Naive thymus-derived CD8-positive, alpha-beta T cell (primary cell): ENCODE measurements around the gene ZFHX3. TPM values are rescaled to one million over a fixed set of nuclear protein-coding genes. Genes with fewer than 3 reads are reported as not detected.
A peak's percentile ranks its signal among the peaks of the same experiment; 100 is the strongest.
"Not testable (repeated sequence)": the region's sequence is repeated elsewhere in the genome, so short reads cannot be mapped to it uniquely, and the experiment has no call there.

Experiments
- ATAC-seq, 2 donors: fragments of 150-1000 bp; cut with Tn5 transposase in 1 of 2; sonication (Bioruptor Pico), chemical (Tn5 transposase) in 1 of 2; 1 replicate in 1 of 2; 2 replicates in 1 of 2; pipeline ENCODE4 v1.10.0; 2021; ENCODE audit warnings: mild to moderate bottlenecking in 2 of 2, moderate library complexity in 2 of 2
- POLR2A ChIA-PET: fragments of 350-600 bp; sonication (Branson Sonifier 250); formaldehyde crosslinking; loops from one replicate; lab custom pipeline; 2021; ENCODE audit warnings: antibody characterized with exemption; lab: Charles Lee
- DNase-seq, 10 donors: peaks; one replicate each; pipeline versions ENCODE4 v3.0.0 to v3.0.0-alpha.2; 2020 to 2022
- H3K27ac Mint-ChIP-seq, 10 donors: one replicate each; pipeline ENCODE4 v1.8.0; 2020 to 2022; ENCODE audit warnings: mild to moderate bottlenecking in 10 of 10, mixed read lengths in 10 of 10, moderate library complexity in 4 of 10, inconsistent platforms in 1 of 10
- H3K27me3 Mint-ChIP-seq, 5 donors: one replicate each; pipeline ENCODE4 v1.8.0; 2021 to 2022; ENCODE audit warnings: mixed read lengths in 5 of 5
- H3K36me3 Mint-ChIP-seq, 3 donors: one replicate each; pipeline ENCODE4 v1.8.0; 2020 to 2022; ENCODE audit warnings: mixed read lengths in 3 of 3, mild to moderate bottlenecking in 2 of 3, inconsistent platforms in 1 of 3
- H3K4me1 Mint-ChIP-seq, 4 donors: one replicate each; pipeline ENCODE4 v1.8.0; 2021 to 2022; ENCODE audit warnings: mixed read lengths in 4 of 4
- H3K4me3 Mint-ChIP-seq, 10 donors: one replicate each; pipeline ENCODE4 v1.8.0; 2020 to 2022; ENCODE audit warnings: mild to moderate bottlenecking in 10 of 10, mixed read lengths in 10 of 10, moderate library complexity in 6 of 10, inconsistent platforms in 1 of 10
- H3K9me3 Mint-ChIP-seq, 9 donors: one replicate each; pipeline ENCODE4 v1.8.0; 2020 to 2022; ENCODE audit warnings: mixed read lengths in 9 of 9, mild to moderate bottlenecking in 3 of 9, inconsistent platforms in 1 of 9, moderate library complexity in 1 of 9
- polyA plus RNA-seq, 3 donors: library from polyadenylated mRNA; unstranded; fragments of 300-500 nt; fragmentation: Illumina TruSeq; gene quantifications; one replicate each; pipeline ENCODE4 v1.2.3, GENCODE V29; 2021
- total RNA-seq, 8 experiments: library from RNA in 2 of 8; stranded (reverse) in 2 of 8; gene quantifications; one replicate each; pipeline ENCODE4 v1.2.3 and lab custom pipeline; 2021 to 2026

Gene ZFHX3
- total and polyA plus RNA-seq, 5 experiments from 2014 or later = 0.05 to 0.38 (median 0.34) TPM; not detected in 2

DNA sequence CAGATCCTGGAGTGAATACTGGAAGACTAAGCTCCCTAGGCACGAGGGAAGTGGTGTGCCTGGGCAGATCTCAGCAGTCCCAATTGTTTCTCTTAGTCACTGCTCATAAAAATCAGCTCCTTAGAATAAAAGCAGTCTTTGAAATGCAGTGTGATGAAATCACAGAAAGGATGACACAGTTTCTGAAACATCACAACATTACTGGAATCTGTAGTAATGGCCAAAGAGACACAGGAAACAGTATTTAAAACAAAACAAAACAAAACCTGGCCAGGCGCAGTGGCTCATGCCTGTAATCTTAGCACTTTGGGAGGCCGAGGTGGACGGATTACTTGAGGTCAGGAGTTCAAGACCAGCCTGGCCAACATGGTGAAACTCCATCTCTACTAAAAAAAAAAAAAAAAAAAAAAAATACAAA is 34.7 kb upstream of the ZFHX3 start:
- ATAC-seq, H3K9me3 Mint-ChIP-seq, H3K4me3 Mint-ChIP-seq, H3K27ac Mint-ChIP-seq, POLR2A ChIA-PET, H3K36me3 Mint-ChIP-seq, DNase-seq: not testable (repeated sequence)
- Mint-ChIP-seq H3K4me1 (peaks cover 0 to 11% (median 0%) of the 10 kb centered on the region in 4 donors), H3K27me3 (peaks cover 8 to 15% (median 9%) of the 10 kb centered on the region in 5 donors)

DNA sequence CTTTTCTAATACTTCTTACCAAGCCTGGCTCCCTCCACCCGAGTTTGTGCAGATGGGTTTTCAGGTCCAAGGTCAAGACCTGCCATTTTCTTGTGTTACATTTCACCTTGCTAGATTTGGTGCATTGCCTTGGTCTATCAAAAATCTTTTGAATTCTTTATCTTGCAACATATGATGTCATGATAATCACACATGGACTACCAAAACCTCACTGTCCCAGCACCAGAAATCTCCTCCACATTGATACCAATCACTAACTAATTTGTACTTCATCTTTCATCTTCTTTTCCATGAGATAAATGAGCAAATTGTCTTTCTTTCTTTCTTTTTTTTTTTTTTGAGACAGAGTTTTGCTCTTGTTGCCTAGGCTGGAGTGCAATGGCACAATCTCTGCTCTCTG is 33.0 kb upstream of the ZFHX3 start:
- Mint-ChIP-seq H3K4me3 (no peak overlapping the region), H3K4me1 (peaks cover 0 to 8% (median 0%) of the 10 kb centered on the region in 4 donors), H3K36me3 (peaks cover 0 to 5% (median 0%) of the 10 kb centered on the region in 3 donors), H3K27me3 (peaks cover 7 to 19% (median 9%) of the 10 kb centered on the region in 5 donors), H3K9me3 (peaks cover 0 to 7% (median 0%) of the 10 kb centered on the region in 9 donors), H3K27ac (no peak overlapping the region)
- ATAC-seq = no peak
- POLR2A ChIA-PET = no interaction called here
- DNase-seq = no peak

DNA sequence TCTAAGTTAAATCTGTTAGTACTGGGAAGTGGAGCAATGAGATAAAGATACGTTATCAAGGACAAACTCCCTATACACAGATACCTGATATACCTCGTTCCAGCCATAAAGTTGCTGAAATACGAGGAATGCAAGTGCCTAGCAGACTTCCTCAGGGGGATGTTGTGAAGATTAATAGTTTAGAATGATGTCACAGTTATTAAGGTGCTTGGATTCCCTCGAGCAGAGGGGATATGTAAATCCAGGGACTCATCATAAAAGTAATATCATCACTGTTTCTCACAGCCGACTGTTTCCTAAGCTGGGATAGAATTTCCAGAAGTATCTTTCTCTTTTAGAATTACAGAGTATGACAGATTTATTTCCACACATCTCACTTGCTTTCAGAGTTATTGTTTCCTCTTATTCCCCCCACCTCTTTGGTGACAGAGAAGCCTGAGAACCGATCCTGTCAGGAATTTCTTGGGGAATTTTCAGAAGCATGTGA is 28.4 kb upstream of the ZFHX3 start:
- DNase-seq = no peak
- peaks cover 0 to 2% (median 0%) of the 10 kb centered on the region in 9 donors for H3K9me3 Mint-ChIP-seq
- POLR2A ChIA-PET = no interaction called here
- no peaks in the 10 kb centered on the region for H3K36me3 Mint-ChIP-seq
- H3K4me3 Mint-ChIP-seq = no peak overlapping the region
- peaks cover 4 to 21% (median 10%) of the 10 kb centered on the region in 5 donors for H3K27me3 Mint-ChIP-seq
- no peak overlapping the region for H3K27ac Mint-ChIP-seq
- peaks cover 0 to 3% (median under 1%) of the 10 kb centered on the region in 4 donors for H3K4me1 Mint-ChIP-seq
- ATAC-seq = no peak

DNA sequence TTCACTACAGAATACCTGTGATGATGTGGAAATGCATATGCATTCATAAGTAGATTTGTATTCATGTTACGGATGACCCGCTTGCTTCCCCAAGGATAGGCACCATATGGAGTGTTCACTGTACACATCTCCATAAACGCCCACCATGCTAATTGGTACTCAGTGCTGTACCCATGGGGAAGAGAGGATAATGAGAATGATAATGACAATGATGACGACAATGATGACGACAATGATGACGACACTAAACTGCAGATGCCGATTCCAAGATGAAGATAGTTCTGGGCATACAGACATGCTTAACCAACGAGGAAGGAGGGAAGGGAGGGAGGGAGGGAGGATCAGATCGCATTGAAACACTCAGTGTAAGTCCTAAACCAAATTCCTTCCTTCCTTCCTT is 26.5 kb upstream of the ZFHX3 start:
- POLR2A ChIA-PET = no interaction called here
- Mint-ChIP-seq H3K4me3 (no peak overlapping the region), H3K4me1 (peaks cover 0 to 15% (median 3%) of the 10 kb centered on the region in 4 donors), H3K27me3 (peaks cover 16 to 29% (median 26%) of the 10 kb centered on the region in 5 donors), H3K36me3 (no peaks in the 10 kb centered on the region), H3K27ac (no peak overlapping the region), H3K9me3 (no peaks in the 10 kb centered on the region)
- ATAC-seq = no peak
- no peak for DNase-seq

DNA sequence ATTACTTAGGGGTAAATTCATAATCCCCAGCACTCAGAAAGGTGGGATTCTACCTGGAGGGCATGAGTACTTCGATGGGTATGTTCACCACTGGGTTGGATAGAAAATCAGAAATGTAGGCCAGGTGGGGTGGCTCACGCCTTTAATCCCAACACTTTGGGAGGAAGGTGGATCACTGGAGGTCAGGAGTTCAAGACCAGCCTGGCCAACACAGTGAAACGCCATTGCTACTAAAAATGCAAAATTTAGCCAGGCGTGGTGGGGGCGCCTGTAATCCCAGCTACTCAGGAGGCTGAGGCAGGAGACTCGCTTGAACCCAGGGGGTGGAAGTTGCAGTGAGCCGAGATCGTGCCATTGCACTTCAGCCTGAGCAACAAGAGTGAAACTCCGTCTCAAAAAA is 24.1 kb upstream of the ZFHX3 start:
- POLR2A ChIA-PET, H3K9me3 Mint-ChIP-seq, DNase-seq, H3K4me3 Mint-ChIP-seq, H3K36me3 Mint-ChIP-seq, H3K27ac Mint-ChIP-seq, ATAC-seq: not testable (repeated sequence)
- peaks cover 32 to 50% (median 38%) of the 10 kb centered on the region in 5 donors for H3K27me3 Mint-ChIP-seq
- peaks cover 0 to 15% (median 3%) of the 10 kb centered on the region in 4 donors for H3K4me1 Mint-ChIP-seq

DNA sequence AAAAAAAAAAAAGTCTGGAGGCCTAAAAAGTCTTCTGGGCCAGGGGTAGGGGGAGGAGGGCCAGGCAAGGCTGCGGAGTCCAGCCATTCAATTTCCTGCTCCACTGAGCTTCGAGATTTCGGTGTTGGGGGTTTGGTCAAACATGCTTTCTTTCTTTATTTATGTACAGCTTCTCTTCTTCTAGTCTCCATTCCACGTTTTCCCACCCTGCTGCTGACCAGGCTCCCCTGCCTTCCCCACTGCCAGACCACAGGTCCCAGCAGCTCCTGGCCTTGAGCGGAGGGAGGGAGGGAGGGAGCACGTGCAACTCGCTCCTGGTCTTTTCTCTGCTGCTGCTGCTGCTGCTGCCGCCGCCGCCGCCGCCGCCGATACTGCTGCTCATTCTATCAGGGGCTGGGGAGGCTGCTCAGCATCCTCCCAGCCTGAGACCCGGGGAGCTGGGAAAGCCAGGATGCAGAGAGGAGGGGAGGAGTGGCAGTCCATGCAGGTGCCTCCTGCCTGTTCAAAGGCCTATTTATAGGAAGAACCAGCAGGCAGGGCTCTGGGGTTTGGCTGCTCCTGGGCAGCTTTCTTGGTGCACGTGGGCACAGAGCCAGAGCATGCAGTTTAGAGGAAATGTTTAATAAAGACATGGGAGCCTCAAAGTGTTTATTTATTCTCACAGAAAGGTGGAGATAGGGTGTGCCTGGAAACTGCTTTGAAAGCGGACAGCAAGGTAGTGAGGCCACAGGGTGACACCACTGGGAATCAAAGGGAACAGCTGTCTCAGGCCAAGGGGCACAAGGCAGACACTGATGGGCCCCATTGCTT is 23.4 kb upstream of the ZFHX3 start:
- Mint-ChIP-seq H3K27me3 (peaks cover 32 to 52% (median 38%) of the 10 kb centered on the region in 5 donors), H3K4me1 (peaks cover 0 to 15% (median 3%) of the 10 kb centered on the region in 4 donors), H3K27ac (peak overlapping the region in 1 of 10 donors; percentile 40), H3K9me3 (no peaks in the 10 kb centered on the region), H3K36me3 (no peaks in the 10 kb centered on the region), H3K4me3 (peak overlapping the region in 6 of 10 donors; percentile 13 to 50 (median 41))
- POLR2A ChIA-PET = no interaction called here
- ATAC-seq (no peak), DNase-seq (no peak)

DNA sequence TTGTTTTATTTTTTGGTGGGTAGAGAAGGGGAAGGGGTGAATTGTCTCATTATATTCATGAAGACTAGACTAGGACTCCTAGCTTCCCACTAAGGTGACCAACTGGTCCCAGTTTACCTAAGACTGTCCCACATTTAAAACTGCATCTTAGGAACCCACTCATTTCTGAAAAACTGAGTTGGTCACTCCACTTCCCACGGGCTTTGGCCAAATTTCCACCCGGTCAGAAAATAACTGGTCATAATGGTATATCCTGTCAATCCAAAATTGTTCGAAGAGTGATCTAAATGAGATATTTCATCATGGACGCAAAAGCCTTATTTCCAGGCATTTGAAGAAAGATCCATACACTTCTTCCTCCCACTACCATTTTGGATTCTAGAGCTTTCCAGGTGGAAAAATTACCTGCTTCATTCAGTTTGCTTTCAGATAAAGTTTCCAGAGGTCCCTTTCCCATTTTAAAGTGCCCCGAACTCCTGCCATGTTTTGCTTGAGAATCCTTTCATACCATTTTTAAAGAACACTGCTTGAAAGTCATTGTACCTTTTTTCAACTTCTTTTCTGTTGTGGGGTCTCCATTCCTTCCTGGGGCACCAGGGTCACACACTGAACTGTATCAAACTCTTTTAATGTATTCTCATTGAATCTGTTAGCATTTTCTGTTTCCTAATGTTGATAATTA is 21.8 kb upstream of the ZFHX3 start:
- ATAC-seq (no peak), DNase-seq (no peak)
- POLR2A ChIA-PET = no interaction called here
- Mint-ChIP-seq H3K36me3 (no peaks in the 10 kb centered on the region), H3K4me3 (peak overlapping the region in 3 of 10 donors; percentile 7 to 43 (median 12)), H3K4me1 (peaks cover 0 to 24% (median 5%) of the 10 kb centered on the region in 4 donors), H3K27me3 (peaks cover 35 to 65% (median 50%) of the 10 kb centered on the region in 5 donors), H3K27ac (no peak overlapping the region), H3K9me3 (no peaks in the 10 kb centered on the region)

DNA sequence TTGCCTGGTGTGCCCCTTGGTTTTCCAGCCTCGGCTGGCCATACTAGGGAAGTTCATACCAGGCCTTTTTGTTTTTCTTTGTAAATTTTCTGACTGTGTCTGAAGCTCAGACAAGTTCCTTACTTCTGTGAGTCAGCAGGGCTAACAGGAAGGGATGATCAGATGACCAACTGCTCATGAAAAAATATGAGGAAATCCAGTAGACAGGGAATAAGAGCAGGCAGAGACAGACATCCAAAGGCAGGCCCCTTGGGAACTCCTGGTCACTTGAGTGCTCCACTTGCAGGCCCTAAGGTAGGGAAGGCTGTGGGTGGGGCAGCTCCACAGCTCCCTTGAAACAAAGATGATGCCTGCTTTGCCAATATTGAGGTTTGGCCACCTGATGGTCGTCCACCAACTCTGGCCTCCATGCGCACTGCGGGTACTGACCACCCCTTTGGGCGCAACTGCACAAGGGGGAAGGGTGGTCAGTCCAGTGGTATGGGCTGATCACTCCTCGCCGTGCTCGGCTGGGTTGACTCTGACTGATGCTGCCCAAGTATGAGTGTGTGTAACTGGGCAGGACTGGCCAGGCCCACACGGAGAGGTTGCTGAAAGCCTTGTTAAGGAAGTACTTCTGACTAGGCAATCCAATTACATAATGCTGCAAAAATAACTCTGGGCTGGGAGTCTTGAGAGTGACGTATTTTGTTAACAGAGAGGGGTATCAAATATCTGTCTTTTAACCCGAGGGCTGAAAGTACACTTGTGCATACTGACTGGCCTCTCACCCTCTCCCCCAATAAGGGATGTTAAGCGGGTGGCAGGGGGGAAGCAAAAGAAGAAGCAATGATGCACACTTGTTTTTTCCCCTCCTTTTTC is 20.8 kb upstream of the ZFHX3 start:
- Mint-ChIP-seq H3K27me3 (peaks cover 37 to 71% (median 60%) of the 10 kb centered on the region in 5 donors), H3K9me3 (no peaks in the 10 kb centered on the region), H3K27ac (no peak overlapping the region), H3K4me1 (peaks cover 0 to 32% (median 5%) of the 10 kb centered on the region in 4 donors), H3K4me3 (no peak overlapping the region), H3K36me3 (no peaks in the 10 kb centered on the region)
- no peak for ATAC-seq
- POLR2A ChIA-PET = no interaction called here
- no peak for DNase-seq

DNA sequence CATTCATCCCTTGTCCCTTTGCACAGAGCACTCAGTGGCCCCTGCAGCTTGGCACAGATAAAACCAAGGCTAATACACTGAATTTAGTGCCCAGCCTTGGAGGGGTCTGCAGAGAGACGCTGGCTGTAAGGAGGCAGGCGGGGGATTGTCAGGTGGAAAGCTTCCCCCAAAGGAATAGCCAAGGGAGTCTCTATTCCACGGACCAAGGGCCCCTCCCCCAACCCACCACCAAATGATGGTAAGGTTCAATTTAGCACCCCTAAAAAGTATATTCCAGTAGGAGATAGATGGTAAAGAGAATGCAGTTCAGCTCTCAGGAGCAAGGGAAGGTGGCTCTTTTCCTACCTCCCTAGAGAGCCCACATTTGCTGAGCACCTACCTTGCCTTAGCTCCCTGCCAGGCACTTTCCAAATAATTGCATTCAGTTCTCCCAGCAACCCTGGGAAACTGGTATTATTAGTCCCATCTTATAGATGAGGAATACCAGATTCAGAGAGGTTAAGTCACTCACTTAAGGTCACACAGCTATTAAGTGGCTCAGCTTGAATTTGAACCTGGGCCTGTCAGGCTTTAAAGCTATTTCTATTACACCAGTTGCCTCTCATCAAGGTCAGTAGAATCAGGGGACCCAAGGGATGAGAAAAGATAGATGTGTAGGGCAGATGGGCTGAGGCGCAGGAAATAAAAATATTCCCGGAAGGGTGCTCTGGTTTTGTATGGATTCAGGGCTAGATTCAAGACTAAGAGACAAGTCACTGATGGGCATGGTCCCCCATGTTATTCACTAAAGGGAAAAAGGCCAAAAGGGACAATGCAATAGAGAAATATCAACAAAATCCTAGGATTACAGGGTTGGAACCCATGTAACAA is 20.0 kb upstream of the ZFHX3 start:
- no peaks in the 10 kb centered on the region for H3K9me3 Mint-ChIP-seq
- no peaks in the 10 kb centered on the region for H3K36me3 Mint-ChIP-seq
- peaks cover 0 to 38% (median 5%) of the 10 kb centered on the region in 4 donors for H3K4me1 Mint-ChIP-seq
- H3K27me3 Mint-ChIP-seq = peaks cover 37 to 71% (median 63%) of the 10 kb centered on the region in 5 donors
- DNase-seq = no peak
- POLR2A ChIA-PET = no interaction called here
- H3K4me3 Mint-ChIP-seq = no peak overlapping the region
- no peak for ATAC-seq
- no peak overlapping the region for H3K27ac Mint-ChIP-seq

DNA sequence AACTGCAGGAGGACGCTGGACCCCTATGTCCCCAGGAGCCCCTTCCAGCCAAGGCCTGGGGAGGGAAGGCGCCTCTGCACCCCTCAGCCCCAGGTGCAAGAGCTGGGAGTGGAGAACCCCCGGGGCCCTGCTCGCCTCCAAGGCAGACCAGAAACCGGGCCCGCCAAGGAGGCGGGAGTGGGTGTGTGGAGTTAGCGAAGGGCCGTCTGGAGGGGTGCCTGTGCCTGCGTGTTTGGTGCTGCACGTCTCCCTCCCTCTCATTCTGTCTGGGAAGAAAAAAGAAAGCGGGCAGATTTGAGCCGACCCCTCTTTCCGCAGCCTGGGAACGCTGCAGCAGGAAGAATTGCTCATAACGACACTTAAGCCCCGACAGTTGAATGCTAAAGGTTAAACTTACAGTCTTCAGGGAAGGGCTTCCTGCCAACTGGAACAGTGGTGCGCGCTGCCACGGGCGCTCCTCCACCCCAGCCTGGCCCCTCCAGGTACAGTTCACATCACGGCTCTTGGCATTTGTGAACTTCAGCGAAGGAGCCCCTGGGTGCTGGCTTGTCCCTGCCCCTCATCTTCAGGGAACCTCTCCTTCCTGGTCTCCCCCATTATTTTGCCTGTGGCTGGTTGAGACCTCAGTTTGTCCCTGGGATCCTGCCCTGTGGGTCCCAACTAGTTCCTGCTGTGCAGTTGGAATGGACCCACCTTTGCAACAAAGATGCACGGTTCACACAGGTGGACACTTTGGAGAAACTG is 19.2 kb upstream of the ZFHX3 start:
- peaks cover 43 to 76% (median 70%) of the 10 kb centered on the region in 5 donors for H3K27me3 Mint-ChIP-seq
- POLR2A ChIA-PET = no interaction called here

DNA sequence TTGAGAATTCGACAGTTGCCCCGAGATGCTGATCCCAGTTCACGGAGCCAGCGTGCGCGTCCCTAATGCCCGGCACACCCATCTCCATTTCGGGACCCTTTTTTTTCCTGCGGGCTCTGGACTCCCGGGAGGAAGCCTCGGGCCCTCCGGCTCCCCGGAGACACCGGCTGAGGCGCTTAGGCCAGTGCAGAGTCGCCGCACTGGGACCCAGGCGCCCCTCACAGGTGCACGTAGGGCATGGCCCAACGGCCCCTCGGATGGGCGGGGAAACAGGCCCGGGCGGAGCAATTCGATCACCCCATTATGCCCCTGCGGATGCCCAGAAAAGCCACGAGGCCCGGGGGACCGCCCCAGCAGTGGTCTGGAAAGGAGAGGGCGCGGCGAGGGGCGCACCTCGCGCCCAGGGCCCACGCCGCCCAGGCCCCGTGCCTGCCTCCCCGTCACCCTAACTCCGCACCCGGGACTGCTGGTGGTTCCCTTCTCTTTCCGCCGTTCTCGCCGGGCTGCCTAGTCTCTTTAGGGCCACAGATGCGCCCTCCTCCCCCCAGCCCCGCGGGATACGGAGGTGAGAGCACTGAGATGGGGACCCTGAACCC is 18.5 kb upstream of the ZFHX3 start:
- POLR2A ChIA-PET = no interaction called here
- peak overlapping the region in 1 of 10 donors; percentile 39 for H3K4me3 Mint-ChIP-seq
- ATAC-seq (no peak), DNase-seq (no peak)
- H3K27ac Mint-ChIP-seq = no peak overlapping the region
- H3K36me3 Mint-ChIP-seq = no peaks in the 10 kb centered on the region
- H3K4me1 Mint-ChIP-seq = peaks cover 7 to 41% (median 8%) of the 10 kb centered on the region in 4 donors
- H3K9me3 Mint-ChIP-seq = no peaks in the 10 kb centered on the region
- H3K27me3 Mint-ChIP-seq = peaks cover 44 to 79% (median 68%) of the 10 kb centered on the region in 5 donors

More for the DNA sequence above, 19.2 kb upstream of the ZFHX3 start:
- Mint-ChIP-seq H3K4me1 (peaks cover 7 to 43% (median 8%) of the 10 kb centered on the region in 4 donors), H3K9me3 (no peaks in the 10 kb centered on the region), H3K4me3 (no peak overlapping the region), H3K36me3 (no peaks in the 10 kb centered on the region), H3K27ac (no peak overlapping the region)
- ATAC-seq = no peak
- DNase-seq = no peak
